Effector memory CD4-positive, alpha-beta T cell (primary cell): ENCODE results near the gene TNFRSF19.
A peak's percentile ranks its signal among the peaks of the same experiment; 100 is the strongest.

ENCODE experiments used
- DNase-seq, 3 donors: peaks; one replicate each; pipeline ENCODE4 v3.0.0-alpha.2; 2020
- H3K27ac ChIP-seq: 2 replicates; pipeline ENCODE4 v1.7.0; 2013; ENCODE audit warnings: mild to moderate bottlenecking, low read length, moderate library complexity; ENCODE audit not compliant: insufficient read depth, poor library complexity, severe bottlenecking
- H3K27me3 ChIP-seq: replicated peaks from 2 replicates; pipeline ENCODE4 v1.7.0; 2013; ENCODE audit warnings: mild to moderate bottlenecking, low read length; ENCODE audit not compliant: insufficient read depth, control insufficient read depth, poor library complexity, severe bottlenecking
- H3K36me3 ChIP-seq: 2 replicates; pipeline ENCODE4 v1.7.0; 2013; ENCODE audit warnings: mild to moderate bottlenecking, low read length, moderate library complexity; ENCODE audit not compliant: control insufficient read depth, insufficient read depth
- H3K4me1 ChIP-seq: 2 replicates; pipeline ENCODE4 v1.7.0; 2013; ENCODE audit warnings: low read length, mild to moderate bottlenecking; ENCODE audit not compliant: control insufficient read depth, insufficient read depth, poor library complexity, severe bottlenecking
- H3K4me3 ChIP-seq: 2 replicates; pipeline ENCODE4 v1.7.0; 2013; ENCODE audit warnings: low read length, low read depth, mild to moderate bottlenecking; ENCODE audit not compliant: insufficient read depth, poor library complexity, severe bottlenecking
- H3K9me3 ChIP-seq: 2 replicates; pipeline ENCODE4 v1.7.0; 2013; ENCODE audit warnings: mild to moderate bottlenecking, low read length, moderate library complexity; ENCODE audit not compliant: control insufficient read depth

Gene TNFRSF19

DNA sequence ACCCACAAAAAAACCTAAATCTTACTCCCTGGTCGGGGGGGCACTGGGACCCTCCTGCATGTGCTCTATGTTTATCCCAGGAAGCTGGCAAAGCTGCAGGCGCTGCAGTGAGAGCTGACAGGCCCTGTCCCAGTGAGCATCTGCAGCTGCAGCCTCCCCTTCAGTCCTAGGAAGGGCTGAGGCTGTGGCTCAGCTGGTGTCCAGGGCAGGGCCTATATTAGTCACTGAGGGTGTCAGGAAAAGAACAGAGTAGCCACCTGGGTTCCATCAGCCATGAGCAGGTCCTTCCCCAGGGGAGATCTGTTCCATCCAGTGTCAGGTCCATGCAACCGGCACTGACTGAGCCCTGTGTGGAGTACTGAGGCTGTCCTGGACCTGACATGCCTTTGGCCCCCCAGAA is 120.5 kb downstream of the TNFRSF19 start:
- H3K36me3 ChIP-seq = no peaks in the 10 kb centered on the region
- no peaks in the 10 kb centered on the region for H3K27me3 ChIP-seq
- no peak overlapping the region for H3K4me3 ChIP-seq
- no peak for DNase-seq
- H3K27ac ChIP-seq = no peak overlapping the region
- H3K4me1 ChIP-seq = peaks cover 3% of the 10 kb centered on the region
- H3K9me3 ChIP-seq = no peaks in the 10 kb centered on the region

DNA sequence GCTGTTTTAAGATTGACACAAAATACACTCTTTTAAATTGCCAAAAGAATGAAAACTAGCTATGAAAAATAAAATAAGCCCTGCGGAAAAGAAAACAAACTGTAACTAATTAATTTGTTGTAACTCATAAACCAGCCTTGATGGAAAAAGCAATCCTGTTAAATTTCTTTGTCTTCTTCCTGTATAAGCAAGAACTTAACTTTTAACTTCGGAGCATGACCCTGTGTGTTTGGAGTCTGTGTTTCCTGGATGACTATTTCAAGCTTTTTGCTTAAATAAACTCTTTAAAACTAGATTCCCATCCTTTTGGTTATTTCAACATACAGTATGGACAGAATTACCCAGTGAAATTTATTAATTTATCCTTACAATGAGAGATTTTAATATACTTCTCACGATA is 122.6 kb downstream of the TNFRSF19 start:
- DNase-seq = no peak
- Histone ChIP-seq H3K27ac (no peak overlapping the region), H3K4me1 (peaks cover 11% of the 10 kb centered on the region), H3K9me3 (no peaks in the 10 kb centered on the region), H3K36me3 (no peaks in the 10 kb centered on the region), H3K27me3 (no peaks in the 10 kb centered on the region), H3K4me3 (no peak overlapping the region)

DNA sequence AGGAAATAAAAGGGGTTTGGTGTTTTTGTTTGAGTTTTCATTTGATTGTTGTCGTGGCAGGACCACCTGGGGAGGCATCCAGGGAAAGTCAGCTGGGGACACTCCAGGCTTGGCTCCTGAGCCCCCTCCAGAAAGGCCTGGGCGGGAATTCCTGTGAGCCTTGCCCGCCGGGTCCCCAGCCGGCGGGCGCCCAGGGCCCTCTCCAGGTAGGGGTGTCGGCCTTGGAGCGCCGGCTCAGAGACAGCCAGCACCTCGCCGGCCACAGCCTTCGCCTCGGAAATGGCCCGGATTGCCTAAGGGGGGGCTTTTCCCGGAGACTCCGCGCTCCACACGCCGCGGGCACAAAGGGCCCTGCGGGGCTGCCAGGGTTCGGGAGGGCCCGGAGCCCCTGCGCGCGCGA is 125.0 kb downstream of the TNFRSF19 start:
- no peak overlapping the region for H3K4me3 ChIP-seq
- H3K36me3 ChIP-seq = no peaks in the 10 kb centered on the region
- H3K9me3 ChIP-seq = no peaks in the 10 kb centered on the region
- peaks cover 11% of the 10 kb centered on the region for H3K4me1 ChIP-seq
- no peak for DNase-seq
- no peaks in the 10 kb centered on the region for H3K27me3 ChIP-seq
- no peak overlapping the region for H3K27ac ChIP-seq

DNA sequence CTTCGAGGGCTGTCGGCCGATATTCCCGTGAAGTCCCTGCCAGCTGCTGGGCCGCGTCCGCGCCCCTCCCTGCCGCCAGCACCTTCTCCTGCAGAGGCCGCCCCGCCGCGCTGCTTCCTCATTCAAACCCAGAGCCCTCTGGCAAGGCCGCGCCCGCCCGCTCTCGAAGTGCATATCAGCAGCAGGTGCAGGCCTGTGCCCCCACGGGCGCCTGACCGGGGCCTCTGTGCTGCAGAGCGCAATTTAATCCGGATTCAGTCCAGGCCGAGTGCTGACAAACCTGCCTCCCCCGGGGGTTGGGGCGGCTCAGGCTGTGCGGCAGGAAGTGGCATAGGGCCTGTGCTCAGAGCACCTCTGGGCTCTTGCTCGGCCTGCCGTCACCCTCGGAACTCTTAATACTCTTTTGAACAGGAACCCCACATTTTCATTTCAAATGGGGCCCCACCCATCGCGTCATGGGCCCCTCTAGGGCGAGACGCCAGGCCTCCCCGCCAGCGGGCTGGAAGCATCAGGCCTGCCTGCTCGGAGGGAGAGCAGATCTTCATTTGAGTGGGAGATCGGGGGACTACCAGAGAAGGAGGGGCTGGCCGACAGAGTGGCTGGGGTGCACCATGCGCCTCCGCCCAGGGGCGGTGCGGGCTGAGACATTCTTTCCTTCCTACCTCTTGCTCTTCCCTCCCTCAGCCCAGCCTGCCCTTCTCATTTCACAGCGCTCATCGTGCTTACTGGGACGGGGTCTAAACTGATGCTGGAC is 125.7 kb downstream of the TNFRSF19 start:
- DNase-seq = peak in 2 of 3 donors; percentile 16 to 25
- Histone ChIP-seq H3K9me3 (no peaks in the 10 kb centered on the region), H3K27me3 (no peaks in the 10 kb centered on the region), H3K36me3 (no peaks in the 10 kb centered on the region), H3K4me1 (peaks cover 11% of the 10 kb centered on the region), H3K27ac (peak overlapping the region; percentile 45), H3K4me3 (peak overlapping the region; percentile 45)

DNA sequence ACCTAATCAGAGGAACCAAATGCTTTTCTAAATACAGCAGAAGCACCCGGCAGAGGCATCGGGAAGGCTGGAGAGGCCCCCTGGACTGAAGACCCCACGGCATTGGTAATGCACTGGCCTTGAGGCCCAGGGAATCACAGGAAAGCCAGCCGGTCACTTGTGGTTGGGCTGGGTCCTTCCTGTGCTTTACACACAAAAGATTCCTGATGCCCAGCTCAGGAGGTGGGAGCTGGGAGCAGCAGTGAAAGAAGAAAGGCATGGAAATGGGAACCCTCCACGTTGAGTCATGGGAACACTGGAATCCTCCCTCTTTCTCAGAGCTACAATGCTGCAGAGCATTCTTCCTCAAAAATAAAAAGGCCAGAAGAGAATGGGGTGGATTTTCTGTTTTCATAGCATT is 126.4 kb downstream of the TNFRSF19 start:
- H3K4me1 ChIP-seq = peaks cover 11% of the 10 kb centered on the region
- H3K27me3 ChIP-seq = no peaks in the 10 kb centered on the region
- peak overlapping the region; percentile 45 for H3K4me3 ChIP-seq
- no peaks in the 10 kb centered on the region for H3K36me3 ChIP-seq
- peak overlapping the region; percentile 45 for H3K27ac ChIP-seq
- H3K9me3 ChIP-seq = no peaks in the 10 kb centered on the region
- no peak for DNase-seq

DNA sequence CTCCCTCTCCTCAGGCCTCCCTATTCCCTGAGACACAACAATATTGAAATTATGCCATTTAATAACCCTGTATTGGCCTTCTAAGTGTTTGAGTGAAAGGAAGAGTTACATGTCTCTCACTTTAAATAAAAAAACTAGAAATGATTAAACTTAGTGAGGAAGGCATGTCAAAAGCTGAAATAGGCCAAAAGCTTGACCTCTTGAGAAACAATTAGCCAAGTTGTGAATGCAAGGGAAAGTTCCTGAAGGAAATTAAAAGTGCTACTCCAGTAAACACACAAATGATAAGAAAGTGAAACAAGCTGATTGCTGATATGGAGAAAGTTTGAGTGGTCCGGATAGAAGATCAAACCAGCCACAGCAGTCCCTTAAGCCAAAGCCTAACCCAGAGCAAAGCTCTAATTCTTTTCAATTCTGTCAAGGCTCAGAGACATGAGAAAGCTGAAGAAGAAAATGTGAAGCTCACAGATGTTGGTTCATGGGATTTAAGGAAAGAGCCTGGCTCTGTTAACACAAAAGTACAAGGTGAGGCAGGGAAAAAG is 127.6 kb downstream of the TNFRSF19 start:
- Histone ChIP-seq H3K9me3 (no peaks in the 10 kb centered on the region), H3K4me1 (peaks cover 11% of the 10 kb centered on the region), H3K36me3 (no peaks in the 10 kb centered on the region), H3K4me3 (no peak overlapping the region), H3K27ac (no peak overlapping the region), H3K27me3 (no peaks in the 10 kb centered on the region)
- DNase-seq = no peak

DNA sequence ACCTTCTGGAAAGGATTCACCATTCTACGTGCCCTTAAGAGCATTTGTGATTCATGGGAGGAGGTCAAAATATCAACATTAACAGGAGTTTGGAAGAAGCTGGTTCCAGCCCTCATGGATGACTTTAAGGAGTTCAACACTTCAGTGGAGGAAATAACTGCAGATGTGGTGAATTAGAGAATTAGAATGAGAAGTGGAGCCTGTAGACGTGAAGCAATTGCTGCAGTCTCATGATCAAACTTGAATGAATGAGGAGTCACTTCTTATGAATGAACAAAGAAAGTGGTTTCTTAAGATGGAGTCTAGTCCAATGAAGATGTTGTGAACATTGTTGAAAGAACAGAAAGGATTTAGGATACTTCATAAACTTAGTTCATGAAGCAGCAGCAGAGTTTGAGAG is 129.1 kb downstream of the TNFRSF19 start:
- H3K27me3 ChIP-seq = no peaks in the 10 kb centered on the region
- no peak for DNase-seq
- no peaks in the 10 kb centered on the region for H3K36me3 ChIP-seq
- no peak overlapping the region for H3K4me3 ChIP-seq
- no peak overlapping the region for H3K27ac ChIP-seq
- H3K4me1 ChIP-seq = peaks cover 11% of the 10 kb centered on the region
- no peaks in the 10 kb centered on the region for H3K9me3 ChIP-seq

DNA sequence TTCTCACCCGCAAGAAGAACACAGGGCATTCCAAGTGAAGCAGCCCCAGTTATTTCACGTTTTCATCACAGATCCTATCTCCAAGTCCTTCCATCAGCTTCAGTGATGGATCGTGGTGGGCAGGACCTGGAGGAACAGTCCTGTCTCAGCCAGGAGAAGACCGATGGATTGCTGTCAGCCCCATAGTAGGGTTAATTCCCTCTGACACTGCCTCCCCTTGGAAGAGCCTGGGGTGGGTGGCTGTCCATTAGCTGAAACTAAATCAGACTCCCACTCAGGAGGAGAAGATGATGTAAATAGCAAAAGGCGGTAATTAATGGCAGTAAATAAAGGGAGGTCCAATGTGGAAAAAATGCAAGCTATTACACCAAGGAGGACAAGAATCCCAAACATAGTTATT is 131.0 kb downstream of the TNFRSF19 start:
- DNase-seq = no peak
- no peak overlapping the region for H3K27ac ChIP-seq
- no peak overlapping the region for H3K4me3 ChIP-seq

DNA sequence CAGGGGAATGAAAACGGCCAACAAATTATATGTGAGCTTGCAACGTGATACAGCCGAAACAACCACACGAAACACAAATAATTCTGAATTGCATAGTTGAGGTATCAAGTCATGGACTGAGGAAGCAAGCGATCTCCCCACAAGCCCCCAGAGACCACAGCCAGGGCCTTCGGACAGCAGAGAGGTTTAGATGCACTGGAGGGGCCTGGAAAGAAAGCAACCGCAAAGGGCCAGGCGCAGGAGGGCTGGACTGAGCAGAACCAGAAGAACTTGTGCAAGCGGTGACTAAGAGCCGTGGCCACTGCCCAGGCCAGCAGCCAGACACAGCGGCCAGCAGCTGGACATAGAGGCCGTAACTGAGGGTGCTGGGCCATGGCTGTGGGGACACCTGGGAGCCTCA is 131.4 kb downstream of the TNFRSF19 start:
- Histone ChIP-seq H3K9me3 (no peaks in the 10 kb centered on the region), H3K27ac (no peak overlapping the region), H3K27me3 (no peaks in the 10 kb centered on the region), H3K4me3 (no peak overlapping the region), H3K36me3 (no peaks in the 10 kb centered on the region), H3K4me1 (no peaks in the 10 kb centered on the region)
- DNase-seq = no peak

More for the DNA sequence above, 131.0 kb downstream of the TNFRSF19 start:
- H3K9me3 ChIP-seq = no peaks in the 10 kb centered on the region
- no peaks in the 10 kb centered on the region for H3K36me3 ChIP-seq
- peaks cover 3% of the 10 kb centered on the region for H3K4me1 ChIP-seq
- no peaks in the 10 kb centered on the region for H3K27me3 ChIP-seq

DNA sequence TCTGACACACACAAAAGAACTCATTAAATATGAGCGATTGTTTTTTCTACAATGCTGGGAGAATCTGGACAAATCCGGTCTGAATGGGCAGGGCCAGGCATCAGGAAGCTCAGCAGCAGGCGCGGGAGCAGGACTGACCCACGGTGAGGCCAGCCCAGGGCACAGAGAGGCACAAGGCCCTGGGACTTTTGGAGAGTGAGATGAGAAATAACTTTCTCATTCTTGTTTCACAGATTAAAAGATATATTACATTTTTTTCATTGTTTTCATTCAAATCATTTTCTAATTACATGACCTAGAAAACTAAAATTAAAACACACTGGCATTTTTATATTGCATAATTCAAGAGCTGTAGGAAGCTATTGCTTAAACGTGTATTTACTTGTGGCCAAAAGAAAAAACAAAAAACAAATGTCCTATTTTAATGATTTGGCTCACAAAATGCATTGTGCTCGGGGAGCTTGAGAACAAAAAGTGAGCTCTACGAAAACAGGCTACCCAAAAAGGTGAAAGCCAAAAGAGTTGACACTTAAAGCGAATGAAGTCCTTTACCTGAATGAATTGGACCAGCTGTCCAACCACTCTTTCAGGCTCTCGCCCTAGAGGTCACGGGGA is 133.1 kb downstream of the TNFRSF19 start:
- Histone ChIP-seq H3K27me3 (no peaks in the 10 kb centered on the region), H3K4me1 (no peaks in the 10 kb centered on the region), H3K4me3 (no peak overlapping the region), H3K27ac (no peak overlapping the region), H3K9me3 (no peaks in the 10 kb centered on the region), H3K36me3 (no peaks in the 10 kb centered on the region)
- DNase-seq = no peak
